SK-N-MC (cell line): ENCODE data around the gene WDR48.

Source experiments
- EZH2 ChIP-seq: fragments of 200-600 bp; sonication (generic); IDR thresholded peaks from one replicate; pipeline ENCODE4 v1.6.1; 2017; ENCODE audit warnings: antibody characterized with exemption
- FOXP2 ChIP-seq: optimal IDR thresholded peaks from 2 replicates; pipeline ENCODE3; 2011; ENCODE audit warnings: mild to moderate bottlenecking, moderate library complexity; ENCODE audit not compliant: insufficient read depth; ENCODE audit errors: extremely low read length, control extremely low read depth
- POLR2AphosphoS5 ChIP-seq: IDR thresholded peaks from 2 replicates; pipeline ENCODE4 v1.6.1; 2012; ENCODE audit warnings: mild to moderate bottlenecking, low read depth, low read length, borderline replicate concordance

- no peak for TF ChIP-seq EZH2
- no peak for TF ChIP-seq POLR2AphosphoS5
- TF ChIP-seq FOXP2 = no peak
These were observed 86.4 kb downstream of the WDR48 start for GRCh38 chr3:39137991-39138803.
